ENCODE data around the gene ACOT7. TPM values are rescaled to one million over a fixed set of nuclear protein-coding genes. Genes with fewer than 3 reads are reported as not detected.
A peak's percentile ranks its signal among the peaks of the same experiment; 100 is the strongest.

ACOT7 gene
- total RNA-seq, 6 donors from 2014 or later, result 8.2 to 33.4 (median 26.5) TPM

GRCh38 chr1:6385488-6386191, 7.9 kb downstream of the ACOT7 start:
- Histone ChIP-seq H3K36me3 (no peaks in the 10 kb centered on the region), H3K27me3 (no peaks in the 10 kb centered on the region), H3K4me3 (no peak overlapping the region), H3K9me3 (no peaks in the 10 kb centered on the region), H3K27ac (no peak overlapping the region), H3K4me1 (peaks cover 0 to 13% (median 6%) of the 10 kb centered on the region in 4 donors)
- DNase-seq (peak; percentile 39 to 73), ATAC-seq (ENCODE audit: low FRiP score in 2 of 2) (peak; percentile 16 to 69)
- WGBS, 2 donors, result 45 to 48% methylated on average over 10 to 22 of the region's 22 CpGs
- TF ChIP-seq POLR2A (IDR thresholded peaks at IDR 0.05) (no peak), POLR2AphosphoS5 (IDR thresholded peaks at IDR 0.05) (no peak), EP300 (IDR thresholded peaks at IDR 0.05) (no peak)
- TF ChIP-seq, protein P1, sequence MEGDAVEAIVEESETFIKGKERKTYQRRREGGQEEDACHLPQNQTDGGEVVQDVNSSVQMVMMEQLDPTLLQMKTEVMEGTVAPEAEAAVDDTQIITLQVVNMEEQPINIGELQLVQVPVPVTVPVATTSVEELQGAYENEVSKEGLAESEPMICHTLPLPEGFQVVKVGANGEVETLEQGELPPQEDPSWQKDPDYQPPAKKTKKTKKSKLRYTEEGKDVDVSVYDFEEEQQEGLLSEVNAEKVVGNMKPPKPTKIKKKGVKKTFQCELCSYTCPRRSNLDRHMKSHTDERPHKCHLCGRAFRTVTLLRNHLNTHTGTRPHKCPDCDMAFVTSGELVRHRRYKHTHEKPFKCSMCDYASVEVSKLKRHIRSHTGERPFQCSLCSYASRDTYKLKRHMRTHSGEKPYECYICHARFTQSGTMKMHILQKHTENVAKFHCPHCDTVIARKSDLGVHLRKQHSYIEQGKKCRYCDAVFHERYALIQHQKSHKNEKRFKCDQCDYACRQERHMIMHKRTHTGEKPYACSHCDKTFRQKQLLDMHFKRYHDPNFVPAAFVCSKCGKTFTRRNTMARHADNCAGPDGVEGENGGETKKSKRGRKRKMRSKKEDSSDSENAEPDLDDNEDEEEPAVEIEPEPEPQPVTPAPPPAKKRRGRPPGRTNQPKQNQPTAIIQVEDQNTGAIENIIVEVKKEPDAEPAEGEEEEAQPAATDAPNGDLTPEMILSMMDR (IDR thresholded peaks at IDR 0.05), result no peak

GRCh38 chr1:6384962-6385361, 8.6 kb downstream of the ACOT7 start:
- Histone ChIP-seq H3K4me3 (no peak overlapping the region), H3K36me3 (no peaks in the 10 kb centered on the region), H3K4me1 (peaks cover 0 to 13% (median 6%) of the 10 kb centered on the region in 4 donors), H3K27me3 (no peaks in the 10 kb centered on the region), H3K27ac (no peak overlapping the region), H3K9me3 (no peaks in the 10 kb centered on the region)
- ATAC-seq (ENCODE audit: low FRiP score in 2 of 2), result no peak
- TF ChIP-seq EP300 (IDR thresholded peaks at IDR 0.05), result no peak
- TF ChIP-seq, protein P1 (IDR thresholded peaks at IDR 0.05), result no peak
- TF ChIP-seq POLR2AphosphoS5 (IDR thresholded peaks at IDR 0.05), result no peak
- no peak for TF ChIP-seq POLR2A (IDR thresholded peaks at IDR 0.05)
- DNase-seq, result no peak
- WGBS, 2 donors, result 81% methylated on average over 5 of the region's 5 CpGs; no CpG with 5 or more reads in 1 of the 2 donors

- no peak for ATAC-seq (ENCODE audit: low FRiP score in 2 of 2)
- 100% methylated on average over 1 of the region's 1 CpG for WGBS, 2 donors
- H3K36me3 ChIP-seq, result no peaks in the 10 kb centered on the region
- H3K4me3 ChIP-seq, result no peak overlapping the region
- peaks cover 0 to 13% (median 6%) of the 10 kb centered on the region in 4 donors for H3K4me1 ChIP-seq
- H3K27ac ChIP-seq, result no peak overlapping the region
- DNase-seq, result no peak
- H3K27me3 ChIP-seq, result no peaks in the 10 kb centered on the region
- H3K9me3 ChIP-seq, result no peaks in the 10 kb centered on the region
- no peak for TF ChIP-seq EP300 (IDR thresholded peaks at IDR 0.05)
- no peak for TF ChIP-seq POLR2A (IDR thresholded peaks at IDR 0.05)
- TF ChIP-seq, protein P1 (IDR thresholded peaks at IDR 0.05), result no peak
Observed at GRCh38 chr1:6384135-6384534, 9.4 kb downstream of the ACOT7 start.

DNA sequence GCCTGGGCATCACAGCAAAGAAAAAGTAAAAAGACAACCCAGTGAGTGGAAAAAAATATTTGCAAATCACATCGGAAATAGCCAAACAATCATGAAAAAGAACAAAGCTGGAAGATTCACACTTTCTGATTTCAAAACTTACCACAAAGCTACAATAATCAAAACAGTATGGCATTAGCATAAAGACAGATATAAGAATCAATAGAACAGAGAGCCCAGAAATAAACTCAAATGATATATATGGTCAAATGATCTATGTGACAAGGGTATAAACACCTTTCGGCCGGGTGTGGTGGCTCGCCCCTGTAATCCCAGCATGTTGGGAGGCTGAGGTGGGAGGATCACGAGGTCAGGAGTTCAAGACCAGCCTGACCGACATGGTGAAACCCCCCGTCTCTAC, 13.5 kb downstream of the ACOT7 start:
- Histone ChIP-seq H3K9me3 (no peaks in the 10 kb centered on the region), H3K36me3 (no peaks in the 10 kb centered on the region), H3K27me3 (no peaks in the 10 kb centered on the region), H3K27ac (no peak overlapping the region), H3K4me3 (no peak overlapping the region), H3K4me1 (peaks cover 0 to 2% (median 0%) of the 10 kb centered on the region in 4 donors)
- 94 to 95% methylated on average over 7 of the region's 7 CpGs for WGBS, 2 donors
- ATAC-seq (ENCODE audit: low FRiP score in 2 of 2) (no peak), DNase-seq (no peak)
- TF ChIP-seq, protein P1 (IDR thresholded peaks at IDR 0.05), result no peak
- TF ChIP-seq EP300 (IDR thresholded peaks at IDR 0.05), result no peak
- no peak for TF ChIP-seq POLR2A (IDR thresholded peaks at IDR 0.05)
- no peak for TF ChIP-seq POLR2AphosphoS5 (IDR thresholded peaks at IDR 0.05)
